ENCODE measurements around the gene SLC30A3. TPM values are rescaled to one million over a fixed set of nuclear protein-coding genes. Genes with fewer than 3 reads are reported as not detected.

SLC30A3 gene
- total and polyA plus RNA-seq, 2 of the 13 experiments (the other 11 are each of a cell fraction or from before 2014, with no cell fraction given): 0.38 to 0.79 TPM

GRCh38 chr2:27211943-27212625 is 50.8 kb downstream of the SLC30A3 start, which contains the start of the genes ATRAID and SLC5A6 (continued):
- TF ChIP-seq ZNF501 (CRISPR knock-in tag; IDR thresholded peaks at IDR 0.05): peak; percentile 98
- TF ChIP-seq NCOA1 (CRISPR knock-in tag; IDR thresholded peaks at IDR 0.05): 0 out of 2 replicates have a peak, but pooled peaks have one; percentile 25
- no peak for TF ChIP-seq ZKSCAN5 (CRISPR knock-in tag; IDR thresholded peaks at IDR 0.05)
- TF ChIP-seq PHF5A (CRISPR knock-in tag; IDR thresholded peaks at IDR 0.05; ENCODE audit: low read depth, unreplicated experiment): peak; percentile 28
- TF ChIP-seq HMGXB4 (CRISPR knock-in tag; IDR thresholded peaks at IDR 0.05; ENCODE audit: borderline replicate concordance in 1 of 2, low read depth in 1 of 2): peak; percentile 91 to 95
- TF ChIP-seq ZNF841 (CRISPR knock-in tag; IDR thresholded peaks at IDR 0.05; ENCODE audit: borderline replicate concordance): no peak
- peak; percentile 93 for TF ChIP-seq YY1 (IDR thresholded peaks at IDR 0.05; ENCODE audit: insufficient read depth, insufficient replicate concordance, low read depth, low read length)
- peak; percentile 54; the same call in 1 of the 2 replicates for TF ChIP-seq ZNF710 (CRISPR knock-in tag; IDR thresholded peaks at IDR 0.05; ENCODE audit: borderline replicate concordance)
- TF ChIP-seq MTF1 (CRISPR knock-in tag; IDR thresholded peaks at IDR 0.05): peak; percentile 77
- peak; percentile 90 for TF ChIP-seq TBX2 (CRISPR knock-in tag; IDR thresholded peaks at IDR 0.05; ENCODE audit: borderline replicate concordance)
- 0 out of 2 replicates have a peak, but pooled peaks have one; percentile 79 for TF ChIP-seq REXO4 (CRISPR knock-in tag; IDR thresholded peaks at IDR 0.05; ENCODE audit: borderline replicate concordance)
- TF ChIP-seq GATAD2A (CRISPR knock-in tag; IDR thresholded peaks at IDR 0.05): no peak; the same call in 1 of the 2 replicates
- peak; percentile 51; the same call in 1 of the 2 replicates for TF ChIP-seq HCFC1 (IDR thresholded peaks at IDR 0.05; ENCODE audit: low read depth, low read length)
- 0 out of 2 replicates have a peak, but pooled peaks have one; percentile 77 for TF ChIP-seq ZNF766 (CRISPR knock-in tag; IDR thresholded peaks at IDR 0.05; ENCODE audit: borderline replicate concordance)
- no peak; the same call in 1 of the 2 replicates for TF ChIP-seq CENPBD1 (CRISPR knock-in tag; IDR thresholded peaks at IDR 0.05; ENCODE audit: borderline replicate concordance, low read depth)
- no peak; the same call in 1 of the 2 replicates for TF ChIP-seq MIER3 (CRISPR knock-in tag; IDR thresholded peaks at IDR 0.05; ENCODE audit: borderline replicate concordance)
- peak; percentile 74 for TF ChIP-seq ZNF589 (CRISPR knock-in tag; conservative IDR thresholded peaks at IDR 0.05)
- TF ChIP-seq SMAD1 (CRISPR knock-in tag; IDR thresholded peaks at IDR 0.05; ENCODE audit: borderline replicate concordance, low read depth): peak; percentile 89
- TF ChIP-seq, protein P1, sequence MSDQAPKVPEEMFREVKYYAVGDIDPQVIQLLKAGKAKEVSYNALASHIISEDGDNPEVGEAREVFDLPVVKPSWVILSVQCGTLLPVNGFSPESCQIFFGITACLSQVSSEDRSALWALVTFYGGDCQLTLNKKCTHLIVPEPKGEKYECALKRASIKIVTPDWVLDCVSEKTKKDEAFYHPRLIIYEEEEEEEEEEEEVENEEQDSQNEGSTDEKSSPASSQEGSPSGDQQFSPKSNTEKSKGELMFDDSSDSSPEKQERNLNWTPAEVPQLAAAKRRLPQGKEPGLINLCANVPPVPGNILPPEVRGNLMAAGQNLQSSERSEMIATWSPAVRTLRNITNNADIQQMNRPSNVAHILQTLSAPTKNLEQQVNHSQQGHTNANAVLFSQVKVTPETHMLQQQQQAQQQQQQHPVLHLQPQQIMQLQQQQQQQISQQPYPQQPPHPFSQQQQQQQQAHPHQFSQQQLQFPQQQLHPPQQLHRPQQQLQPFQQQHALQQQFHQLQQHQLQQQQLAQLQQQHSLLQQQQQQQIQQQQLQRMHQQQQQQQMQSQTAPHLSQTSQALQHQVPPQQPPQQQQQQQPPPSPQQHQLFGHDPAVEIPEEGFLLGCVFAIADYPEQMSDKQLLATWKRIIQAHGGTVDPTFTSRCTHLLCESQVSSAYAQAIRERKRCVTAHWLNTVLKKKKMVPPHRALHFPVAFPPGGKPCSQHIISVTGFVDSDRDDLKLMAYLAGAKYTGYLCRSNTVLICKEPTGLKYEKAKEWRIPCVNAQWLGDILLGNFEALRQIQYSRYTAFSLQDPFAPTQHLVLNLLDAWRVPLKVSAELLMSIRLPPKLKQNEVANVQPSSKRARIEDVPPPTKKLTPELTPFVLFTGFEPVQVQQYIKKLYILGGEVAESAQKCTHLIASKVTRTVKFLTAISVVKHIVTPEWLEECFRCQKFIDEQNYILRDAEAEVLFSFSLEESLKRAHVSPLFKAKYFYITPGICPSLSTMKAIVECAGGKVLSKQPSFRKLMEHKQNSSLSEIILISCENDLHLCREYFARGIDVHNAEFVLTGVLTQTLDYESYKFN (CRISPR knock-in tag; conservative IDR thresholded peaks at IDR 0.05): peak; percentile 17; the same call in 1 of the 2 replicates
- no peak for TF ChIP-seq ZNF12 (CRISPR knock-in tag; IDR thresholded peaks at IDR 0.05)
- peak; percentile 81; the same call in 1 of the 2 replicates for TF ChIP-seq ZNF737 (CRISPR knock-in tag; IDR thresholded peaks at IDR 0.05; ENCODE audit: borderline replicate concordance)
